Skeletal muscle satellite cell (primary cell): Measurements from ENCODE around the gene TNFRSF1A.

ENCODE experiments used
- H3K27me3 ChIP-seq: 2 replicates; pipeline ENCODE4 v1.7.0; 2013; ENCODE audit warnings: low read length; ENCODE audit not compliant: control insufficient read depth, insufficient read depth
- H3K36me3 ChIP-seq: 2 replicates; pipeline ENCODE4 v1.7.0; 2013; ENCODE audit warnings: mild to moderate bottlenecking, control low read depth, low read length; ENCODE audit not compliant: insufficient read depth
- H3K4me1 ChIP-seq: 2 replicates; pipeline ENCODE4 v1.7.0; 2013; ENCODE audit warnings: low read length; ENCODE audit not compliant: control insufficient read depth, insufficient read depth
- H3K4me2 ChIP-seq: 2 replicates; pipeline ENCODE4 v1.7.0; 2013; ENCODE audit warnings: mild to moderate bottlenecking, low read length
- H3K4me3 ChIP-seq: 2 replicates; pipeline ENCODE4 v1.7.0; 2013; ENCODE audit warnings: low read length
- H3K9ac ChIP-seq: 2 replicates; pipeline ENCODE4 v1.7.0; 2013; ENCODE audit warnings: mild to moderate bottlenecking, low read depth, low read length, moderate library complexity
- H3K9me3 ChIP-seq: replicated peaks from 2 replicates; pipeline ENCODE4 v1.7.0; 2013; ENCODE audit warnings: mild to moderate bottlenecking, control low read depth, low read length

Gene TNFRSF1A

GRCh38 chr12:6313326-6313940 is 28.4 kb downstream of the TNFRSF1A start:
- no peak overlapping the region for H3K9ac ChIP-seq
- no peaks in the 10 kb centered on the region for H3K36me3 ChIP-seq
- H3K27me3 ChIP-seq: peaks cover 21% of the 10 kb centered on the region
- no peak overlapping the region for H3K4me3 ChIP-seq
- peaks cover 7% of the 10 kb centered on the region for H3K4me1 ChIP-seq
- H3K4me2 ChIP-seq: no peak overlapping the region
- no peaks in the 10 kb centered on the region for H3K9me3 ChIP-seq

DNA sequence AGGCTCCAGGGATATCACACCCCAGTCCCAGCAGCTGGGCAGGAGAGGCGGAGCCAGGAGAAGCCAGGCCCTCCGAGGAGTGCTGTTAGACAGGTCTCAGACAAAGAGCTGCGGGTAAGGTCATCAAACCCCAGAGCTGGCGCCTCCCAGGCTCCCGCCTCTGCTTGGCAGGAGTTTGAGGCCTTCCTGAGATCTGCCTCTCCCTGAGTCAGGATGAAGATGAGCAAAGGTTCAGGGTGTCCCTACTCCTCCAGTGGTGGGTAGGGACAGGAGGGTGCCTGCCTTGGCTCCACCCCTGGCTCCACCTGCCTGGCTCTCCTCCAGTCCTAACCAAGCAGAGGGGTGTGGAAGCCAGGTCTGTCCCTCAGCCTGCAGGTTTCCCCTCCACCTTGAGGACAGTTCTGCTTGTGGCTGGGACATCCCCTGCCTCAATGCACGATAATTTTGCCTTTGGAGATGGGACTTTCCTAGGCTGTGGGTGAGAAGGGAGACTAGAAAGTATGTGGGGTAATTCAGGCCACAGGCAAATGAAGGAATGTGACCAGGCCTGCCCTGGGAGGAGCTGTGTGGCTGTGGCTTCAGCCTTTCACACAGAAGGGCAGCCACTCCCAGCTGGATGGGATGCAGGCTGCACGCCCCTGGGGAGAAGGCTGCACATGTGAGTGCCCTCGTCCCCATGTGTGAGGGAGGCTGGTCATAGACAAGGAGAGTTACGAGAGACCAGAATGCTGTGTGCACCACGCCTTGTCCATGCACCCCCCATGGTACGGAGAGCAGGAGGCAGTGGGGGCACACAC is 29.1 kb downstream of the TNFRSF1A start:
- Histone ChIP-seq H3K4me2 (no peak overlapping the region), H3K9me3 (no peaks in the 10 kb centered on the region), H3K4me3 (no peak overlapping the region), H3K36me3 (no peaks in the 10 kb centered on the region), H3K27me3 (peaks cover 21% of the 10 kb centered on the region), H3K9ac (no peak overlapping the region), H3K4me1 (peaks cover 7% of the 10 kb centered on the region)

GRCh38 chr12:6311822-6312528 is 29.9 kb downstream of the TNFRSF1A start:
- no peak overlapping the region for H3K4me3 ChIP-seq
- H3K9ac ChIP-seq: no peak overlapping the region
- H3K9me3 ChIP-seq: no peaks in the 10 kb centered on the region
- H3K4me2 ChIP-seq: no peak overlapping the region
- H3K4me1 ChIP-seq: peaks cover 7% of the 10 kb centered on the region
- peaks cover 21% of the 10 kb centered on the region for H3K27me3 ChIP-seq
- H3K36me3 ChIP-seq: no peaks in the 10 kb centered on the region

DNA sequence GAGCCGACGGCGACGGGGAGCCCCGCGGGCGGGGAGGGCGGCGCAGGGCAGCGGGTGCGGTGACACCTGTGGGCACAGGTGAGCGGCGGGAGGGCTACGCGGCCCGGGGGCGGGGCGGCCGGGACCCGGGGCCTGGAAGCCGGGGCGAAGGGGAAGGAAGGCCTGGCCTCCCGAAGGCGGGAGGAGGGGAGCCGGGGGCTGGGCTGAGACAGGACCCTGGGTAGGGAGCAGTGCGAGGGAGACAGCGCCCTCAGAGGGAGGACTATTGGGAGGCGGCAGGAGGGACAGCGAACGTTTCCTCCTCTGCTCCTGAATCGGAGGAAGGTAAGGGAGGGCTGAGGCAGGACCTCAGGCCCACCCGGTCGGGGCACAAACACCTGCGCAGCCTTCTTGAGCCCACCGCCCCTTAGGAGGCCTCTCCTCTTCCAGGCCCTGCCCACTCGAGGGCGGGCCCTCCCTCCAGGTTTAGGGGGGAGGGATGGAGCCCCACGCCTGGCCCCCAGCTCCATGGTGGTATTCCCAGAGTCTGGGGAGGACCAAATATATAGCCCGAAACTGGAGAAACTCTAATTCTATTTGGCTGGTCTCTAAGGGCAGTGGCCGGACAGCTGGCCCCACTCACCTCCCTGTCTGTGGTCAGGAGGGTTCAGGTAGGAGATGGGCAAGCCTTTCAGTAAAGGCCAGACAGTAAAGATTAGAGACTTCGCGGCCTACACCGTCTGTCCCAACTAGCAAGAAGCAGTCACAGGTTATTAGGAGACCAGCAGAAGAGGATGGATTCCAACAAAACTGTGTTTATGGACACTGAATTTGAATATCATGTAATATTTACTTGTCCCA is 30.9 kb downstream of the TNFRSF1A start:
- peaks cover 21% of the 10 kb centered on the region for H3K27me3 ChIP-seq
- peak overlapping the region; percentile 30 for H3K4me3 ChIP-seq
- H3K4me2 ChIP-seq: peak overlapping the region; percentile 52
- no peak overlapping the region for H3K9ac ChIP-seq
- no peaks in the 10 kb centered on the region for H3K36me3 ChIP-seq
- H3K9me3 ChIP-seq: no peaks in the 10 kb centered on the region
- H3K4me1 ChIP-seq: peaks cover 7% of the 10 kb centered on the region

DNA sequence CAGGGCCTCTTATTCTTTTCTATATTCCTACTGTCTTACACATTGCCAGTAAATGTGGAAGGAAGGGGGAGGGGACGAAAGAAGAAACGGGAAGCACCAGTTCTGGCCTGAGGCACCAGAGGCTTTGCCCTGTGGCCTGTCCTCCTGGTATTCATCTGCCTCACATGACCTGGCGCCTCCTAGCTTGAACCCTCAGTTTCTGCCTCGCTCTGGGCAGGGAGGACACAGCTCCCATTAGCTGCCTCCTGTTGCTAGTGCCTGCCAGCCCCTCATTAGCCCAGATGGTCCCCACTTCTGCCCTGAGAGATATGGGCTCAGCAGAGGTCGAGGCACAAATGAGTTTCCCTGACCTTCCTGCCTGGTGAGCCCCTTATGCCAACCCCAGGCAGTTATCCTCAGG is 34.3 kb downstream of the TNFRSF1A start:
- no peaks in the 10 kb centered on the region for H3K9me3 ChIP-seq
- H3K4me1 ChIP-seq: no peaks in the 10 kb centered on the region
- no peak overlapping the region for H3K4me3 ChIP-seq
- no peaks in the 10 kb centered on the region for H3K36me3 ChIP-seq
- peaks cover 35% of the 10 kb centered on the region for H3K27me3 ChIP-seq
- H3K4me2 ChIP-seq: no peak overlapping the region
- H3K9ac ChIP-seq: no peak overlapping the region

GRCh38 chr12:6306599-6307220 is 35.2 kb downstream of the TNFRSF1A start:
- Histone ChIP-seq H3K36me3 (no peaks in the 10 kb centered on the region), H3K4me2 (no peak overlapping the region), H3K4me3 (no peak overlapping the region), H3K9ac (no peak overlapping the region), H3K9me3 (no peaks in the 10 kb centered on the region), H3K27me3 (peaks cover 35% of the 10 kb centered on the region), H3K4me1 (no peaks in the 10 kb centered on the region)

GRCh38 chr12:6306151-6306550 is 35.7 kb downstream of the TNFRSF1A start:
- Histone ChIP-seq H3K4me1 (no peaks in the 10 kb centered on the region), H3K36me3 (no peaks in the 10 kb centered on the region), H3K9me3 (no peaks in the 10 kb centered on the region), H3K27me3 (peaks cover 31% of the 10 kb centered on the region), H3K9ac (no peak overlapping the region), H3K4me3 (no peak overlapping the region), H3K4me2 (no peak overlapping the region)

GRCh38 chr12:6303071-6303470 is 38.8 kb downstream of the TNFRSF1A start:
- H3K9me3 ChIP-seq: no peaks in the 10 kb centered on the region
- no peak overlapping the region for H3K9ac ChIP-seq
- no peaks in the 10 kb centered on the region for H3K4me1 ChIP-seq
- no peaks in the 10 kb centered on the region for H3K36me3 ChIP-seq
- peaks cover 13% of the 10 kb centered on the region for H3K27me3 ChIP-seq
- no peak overlapping the region for H3K4me2 ChIP-seq
- no peak overlapping the region for H3K4me3 ChIP-seq

DNA sequence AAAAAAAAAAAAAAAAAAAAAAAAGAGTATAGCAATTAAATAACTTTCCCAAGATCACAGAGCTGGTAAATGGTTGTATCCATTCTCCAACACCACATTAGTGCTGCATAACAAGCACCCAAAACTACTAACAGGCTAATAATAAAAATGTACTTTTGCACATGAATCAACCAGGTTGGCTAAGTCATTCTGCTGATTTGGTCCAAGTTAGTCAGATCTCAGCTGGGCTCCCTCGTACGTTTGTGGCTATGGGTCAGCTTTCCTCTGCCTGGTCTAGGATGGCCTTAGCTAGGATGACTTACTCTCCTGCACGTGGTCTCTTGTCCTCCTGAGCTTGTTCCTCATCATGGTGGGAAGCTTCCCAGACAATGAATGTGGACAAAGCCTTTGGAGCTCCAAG is 39.3 kb downstream of the TNFRSF1A start:
- Histone ChIP-seq H3K9me3 (no peaks in the 10 kb centered on the region), H3K4me1 (peaks cover 4% of the 10 kb centered on the region), H3K36me3 (no peaks in the 10 kb centered on the region), H3K9ac (no peak overlapping the region), H3K4me2 (no peak overlapping the region), H3K4me3 (no peak overlapping the region), H3K27me3 (peaks cover 13% of the 10 kb centered on the region)

GRCh38 chr12:6301721-6302120 is 40.2 kb downstream of the TNFRSF1A start:
- Histone ChIP-seq H3K9ac (no peak overlapping the region), H3K4me2 (no peak overlapping the region), H3K9me3 (no peaks in the 10 kb centered on the region), H3K27me3 (peaks cover 13% of the 10 kb centered on the region), H3K36me3 (no peaks in the 10 kb centered on the region), H3K4me3 (no peak overlapping the region), H3K4me1 (peaks cover 8% of the 10 kb centered on the region)

GRCh38 chr12:6297170-6297569 is 44.7 kb downstream of the TNFRSF1A start:
- Histone ChIP-seq H3K4me2 (no peak overlapping the region), H3K4me3 (no peak overlapping the region), H3K4me1 (peaks cover 37% of the 10 kb centered on the region), H3K36me3 (no peaks in the 10 kb centered on the region), H3K9ac (no peak overlapping the region), H3K27me3 (no peaks in the 10 kb centered on the region), H3K9me3 (no peaks in the 10 kb centered on the region)
